Stimulated activated CD8-positive, alpha-beta memory T cell treated with anti-CD3 and anti-CD28 coated beads, Interleukin-7, amount 100 ng/mL, for 4 hours (primary cell): ENCODE measurements around the gene NSMF.
A peak's percentile ranks its signal among the peaks of the same experiment; 100 is the strongest.

Experiments
- DNase-seq, 2 donors: peaks; one replicate each; pipeline ENCODE4 v3.0.0-alpha.2; 2020; ENCODE audit warnings: low read depth in 2 of 2

The NSMF gene

DNA sequence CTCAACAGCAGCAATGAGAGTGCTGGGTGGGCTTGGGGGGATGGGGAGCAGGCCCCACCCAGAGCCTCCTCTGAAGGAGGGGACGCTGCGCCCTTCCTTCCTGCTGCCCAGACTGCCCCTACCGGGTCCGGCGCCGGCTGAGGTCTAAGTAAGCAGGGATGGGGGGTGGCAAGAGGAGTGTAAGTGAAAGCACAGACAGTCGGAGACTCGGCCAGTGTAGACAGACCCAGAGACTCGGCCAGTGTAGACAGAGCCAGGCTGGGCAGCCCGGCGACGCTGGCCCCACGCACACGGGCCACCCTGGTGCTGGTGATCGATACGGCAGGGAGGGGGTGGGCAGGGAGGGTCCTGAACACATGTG lies 10.6 kb downstream of the NSMF start:
- no peak for DNase-seq

DNA sequence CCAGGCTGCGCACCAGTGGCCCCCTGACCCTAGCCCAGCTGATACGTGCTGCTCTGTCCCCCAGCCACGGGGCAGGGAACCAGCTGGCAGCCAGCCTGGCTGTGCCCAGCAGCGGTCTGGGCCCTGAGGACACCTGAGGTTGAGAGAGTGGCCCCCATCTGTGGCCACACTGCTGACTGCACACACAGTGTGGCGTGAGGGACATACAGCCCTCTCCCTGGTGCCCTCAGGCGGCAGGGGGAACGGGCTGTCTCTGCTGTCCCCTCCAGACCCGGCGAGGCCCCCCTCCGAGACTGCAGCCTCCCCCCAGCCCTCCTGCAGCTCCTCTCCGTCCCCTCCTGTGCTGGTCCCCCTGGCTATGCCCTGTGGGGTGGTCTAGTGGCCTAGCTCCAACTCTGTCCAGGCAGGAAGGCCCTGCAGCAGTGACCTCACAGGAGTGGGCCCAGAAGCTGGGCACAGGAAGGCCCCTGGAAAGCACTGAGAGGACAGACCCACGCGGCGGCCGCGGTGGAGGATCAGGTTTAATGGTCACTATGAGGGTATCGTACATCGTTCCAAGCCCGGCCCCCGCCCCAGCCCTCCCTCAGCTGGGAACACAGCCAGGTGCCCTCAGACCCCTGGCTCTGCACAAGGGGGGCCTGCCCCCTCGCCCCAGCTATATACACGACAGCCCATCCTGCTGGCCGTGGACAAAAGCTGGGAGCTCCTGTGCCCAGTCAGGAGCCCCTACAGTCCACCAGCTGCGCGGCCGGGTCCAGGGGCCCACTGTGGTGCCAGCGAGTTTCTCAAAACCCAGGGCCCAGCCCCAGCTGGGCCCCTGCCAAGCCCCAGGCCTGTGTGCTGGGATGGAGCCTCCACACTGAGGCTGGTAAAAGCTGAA lies 11.2 kb downstream of the NSMF start:
- no peak for DNase-seq

DNA sequence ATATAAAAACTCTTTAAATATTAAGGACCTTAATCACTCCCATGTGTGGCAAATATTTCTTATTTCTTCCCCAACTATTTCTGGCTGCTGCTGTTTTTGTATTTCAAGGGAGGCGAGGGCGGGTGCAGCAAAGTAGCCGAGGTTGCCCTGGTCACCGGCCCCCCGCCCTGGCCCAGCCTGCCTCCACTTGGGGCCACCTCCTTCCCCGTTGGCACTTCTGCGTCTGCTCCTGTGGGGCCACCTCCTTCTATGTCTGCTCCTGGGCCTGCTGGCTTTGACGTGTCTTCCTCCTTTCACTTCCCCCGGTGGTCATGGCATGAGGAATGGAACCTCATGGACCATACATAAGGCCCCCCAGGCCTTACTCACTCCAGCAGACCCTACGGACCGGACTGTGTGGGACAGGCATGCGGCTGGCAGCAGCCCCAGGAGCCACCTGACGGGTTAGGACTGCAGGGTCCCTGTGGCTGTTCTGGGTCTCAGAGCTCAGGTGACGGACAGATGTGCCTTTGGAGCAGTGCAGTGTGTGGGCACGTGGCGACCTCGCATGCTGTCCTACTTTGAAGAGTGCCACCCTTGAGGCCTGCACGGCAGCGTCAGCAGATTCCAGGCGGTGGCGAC lies 12.2 kb downstream of the NSMF start:
- DNase-seq: no peak

DNA sequence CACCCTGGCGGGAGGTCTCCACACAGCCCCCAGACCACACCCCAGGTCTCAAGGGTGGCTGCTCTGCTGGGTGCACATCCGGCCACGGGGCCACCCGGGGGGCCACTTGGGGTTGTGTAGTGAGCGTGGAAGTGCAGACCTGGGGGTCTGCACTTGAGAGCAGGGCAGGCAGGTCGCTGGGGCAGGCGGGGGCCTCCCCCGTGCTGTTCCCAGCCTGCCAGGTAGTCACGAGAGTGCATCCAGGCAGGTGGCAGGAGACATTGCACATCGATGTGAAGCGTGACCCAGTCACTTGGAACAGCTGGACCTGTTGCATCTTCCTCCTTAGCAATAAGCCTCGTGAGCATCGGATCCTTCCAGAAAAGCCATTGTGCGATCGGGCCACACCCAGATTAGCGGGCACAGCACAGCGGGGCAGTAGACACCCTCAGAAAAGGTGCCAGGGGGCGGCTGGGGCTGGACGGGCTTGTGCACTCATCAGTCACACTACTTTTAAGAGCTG lies 13.2 kb downstream of the NSMF start:
- no peak for DNase-seq

DNA sequence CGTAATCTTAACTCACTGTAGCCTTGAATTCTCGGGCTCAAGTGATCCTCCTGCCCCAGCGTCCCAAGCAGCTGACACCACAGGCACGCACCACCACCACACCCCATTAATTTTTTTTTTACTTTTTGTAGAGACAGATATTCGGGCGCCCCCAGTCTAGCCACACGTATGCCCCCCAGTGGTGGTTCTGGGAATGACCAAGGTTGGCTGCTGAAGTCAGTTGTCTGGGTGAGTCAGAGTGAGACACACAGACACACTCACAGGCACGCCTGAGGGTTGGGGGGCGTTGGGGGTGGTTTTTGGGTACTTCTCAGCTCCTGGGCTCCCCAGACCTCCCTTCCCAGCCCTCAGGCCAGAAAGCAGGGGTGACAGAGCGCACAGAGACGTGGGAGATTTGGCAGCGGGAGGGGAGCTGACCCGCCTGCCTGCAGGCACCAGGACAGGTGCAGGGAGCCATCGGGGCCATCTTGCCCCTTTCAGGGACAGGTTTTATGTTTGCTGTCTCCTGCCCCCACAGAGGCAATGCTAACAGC lies 13.8 kb downstream of the NSMF start:
- DNase-seq: peak; percentile 73 to 81

DNA sequence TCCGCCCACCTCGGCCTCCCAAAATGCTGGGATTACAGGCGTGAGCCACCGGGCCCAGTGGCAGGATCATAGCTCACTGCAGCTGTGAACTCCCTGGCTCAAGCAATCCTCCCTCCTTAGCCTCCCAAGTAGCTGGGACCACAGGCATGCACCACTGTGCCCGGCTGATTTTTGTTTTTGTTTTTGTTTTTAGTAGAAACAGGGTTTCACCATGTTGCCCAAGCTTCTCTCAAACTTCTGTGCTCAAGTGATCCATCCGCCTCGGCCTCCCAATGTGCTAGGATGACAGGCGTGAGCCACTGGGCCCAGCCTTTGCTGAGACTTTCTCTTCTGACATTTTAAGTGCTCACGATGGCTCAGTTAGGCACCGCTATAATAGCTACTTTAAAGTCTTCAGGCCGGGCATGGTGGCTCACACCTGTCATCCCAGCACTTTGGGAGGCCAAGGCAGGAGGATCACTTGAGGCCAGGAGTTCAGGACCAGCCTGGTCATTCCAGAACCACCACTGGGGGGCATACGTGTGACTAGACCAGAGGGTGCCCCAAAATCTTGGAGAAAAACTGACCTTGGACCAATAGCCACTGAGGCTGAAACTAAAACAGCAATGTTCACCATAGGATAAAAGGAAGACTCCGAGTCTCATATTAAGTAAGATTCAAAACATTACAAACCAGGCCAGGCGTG lies 14.9 kb downstream of the NSMF start:
- no peak for DNase-seq

DNA sequence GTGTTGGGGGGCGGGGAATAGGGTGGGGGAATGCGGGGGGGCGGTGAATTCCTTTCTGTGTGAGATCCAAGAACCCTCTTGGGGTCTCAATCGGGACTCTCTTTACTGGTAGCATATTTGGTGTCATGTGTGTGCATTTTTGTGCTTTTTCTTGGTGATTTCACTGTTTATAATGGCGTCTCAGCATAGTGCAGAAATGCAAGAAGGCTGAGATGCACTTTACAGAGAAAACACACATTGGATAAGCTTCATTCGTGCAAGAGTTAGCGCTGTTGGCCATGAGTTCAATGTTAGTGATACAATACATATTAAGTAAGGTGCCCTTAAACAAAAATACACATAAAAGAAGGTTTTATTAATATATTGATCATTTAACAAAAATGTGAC lies 17.2 kb downstream of the NSMF start:
- DNase-seq: no peak

DNA sequence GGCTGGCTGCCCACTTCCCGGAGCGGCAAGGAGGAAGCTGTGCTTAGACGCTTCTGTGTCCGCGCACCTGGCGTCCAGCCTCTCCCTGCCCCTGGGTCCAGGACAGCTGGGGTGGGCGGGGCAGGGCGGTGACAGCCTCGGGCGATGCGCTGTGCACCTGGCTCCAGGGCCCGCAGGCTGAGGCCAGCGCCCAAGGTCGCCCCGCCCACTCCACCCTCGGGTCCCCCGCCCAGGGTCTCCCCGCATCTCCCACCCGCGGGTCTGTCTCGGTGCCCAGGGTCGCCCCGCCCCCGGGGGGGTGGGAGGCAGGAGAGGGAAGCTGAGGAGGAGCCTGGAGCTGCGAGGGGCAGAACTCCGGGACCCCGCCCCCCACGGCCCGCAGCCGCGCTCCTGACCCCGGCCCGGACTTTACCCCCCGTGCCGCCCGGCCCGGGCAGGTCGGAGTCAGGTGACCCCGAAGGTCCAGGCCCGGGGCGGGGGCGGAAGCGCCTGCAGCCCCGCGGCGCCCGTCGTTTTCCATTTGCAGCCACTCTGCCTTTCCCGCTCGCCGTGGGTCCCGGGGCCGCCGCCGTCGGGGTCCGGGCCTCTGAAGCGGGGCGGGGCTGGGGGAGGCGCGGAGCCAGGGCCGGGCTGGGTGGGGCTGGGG lies 17.7 kb downstream of the NSMF start, which contains the start of gene ENTPD8:
TSS of gene ENTPD8 (minus strand) at position 69 of the 646 bp plus-strand sequence. CDS start 3,072 bp downstream, outside the sequence.
- DNase-seq: no peak

DNA sequence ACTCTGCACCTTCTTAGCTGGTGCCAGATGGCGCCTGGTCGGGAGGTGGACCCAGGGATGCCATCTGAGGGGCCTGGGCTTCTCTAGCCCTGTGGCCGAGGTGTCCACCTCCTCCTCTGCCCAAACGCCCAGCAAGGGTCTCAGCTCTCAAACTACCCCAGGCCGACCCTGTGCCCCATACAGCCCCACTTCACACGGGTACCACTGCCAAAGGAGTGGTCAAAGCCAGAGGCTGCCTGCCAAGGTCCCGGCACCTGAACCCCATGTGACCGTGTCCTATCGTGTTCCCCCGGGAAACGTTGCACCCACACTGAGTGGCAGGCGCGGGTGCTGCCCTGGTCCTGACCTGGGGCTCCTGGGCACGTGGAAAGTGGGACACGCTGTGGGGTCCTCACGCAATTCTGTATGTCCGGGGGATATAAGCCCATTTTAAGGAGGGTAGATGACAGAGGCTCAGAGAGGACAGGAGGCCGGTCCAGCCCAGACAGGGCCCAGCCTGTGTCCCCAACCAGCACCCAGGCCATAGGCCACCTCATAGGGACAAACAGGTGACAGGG lies 19.9 kb downstream of the NSMF start:
- no peak for DNase-seq

DNA sequence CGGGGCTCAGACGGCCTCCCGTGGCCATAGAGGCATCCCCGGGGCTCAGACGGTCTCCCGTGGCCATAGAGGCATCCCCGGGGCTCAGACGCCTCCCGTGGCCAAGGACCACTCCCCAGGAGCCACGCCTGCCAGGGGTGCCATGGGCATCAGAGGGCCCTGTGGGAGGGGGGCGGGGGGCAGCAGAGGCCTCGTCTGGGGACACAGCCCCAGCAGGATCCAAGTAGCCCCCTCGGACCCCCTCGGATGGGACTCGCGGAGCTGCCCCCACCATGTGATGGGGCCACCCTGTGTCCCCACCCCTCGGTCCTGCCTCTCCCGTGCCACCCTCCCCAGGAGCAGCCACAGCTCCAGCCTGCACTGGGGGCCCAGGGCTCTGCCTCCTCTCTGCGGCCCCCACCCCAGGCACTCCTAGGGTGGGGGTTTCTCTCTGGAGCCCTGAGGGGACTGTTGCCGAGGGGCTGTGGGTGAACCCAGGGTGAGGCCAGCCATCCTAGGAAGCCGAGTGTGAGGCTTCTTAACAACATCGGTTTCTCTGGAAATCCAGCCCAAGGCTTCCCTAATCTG lies 20.5 kb downstream of the NSMF start:
- no peak for DNase-seq

DNA sequence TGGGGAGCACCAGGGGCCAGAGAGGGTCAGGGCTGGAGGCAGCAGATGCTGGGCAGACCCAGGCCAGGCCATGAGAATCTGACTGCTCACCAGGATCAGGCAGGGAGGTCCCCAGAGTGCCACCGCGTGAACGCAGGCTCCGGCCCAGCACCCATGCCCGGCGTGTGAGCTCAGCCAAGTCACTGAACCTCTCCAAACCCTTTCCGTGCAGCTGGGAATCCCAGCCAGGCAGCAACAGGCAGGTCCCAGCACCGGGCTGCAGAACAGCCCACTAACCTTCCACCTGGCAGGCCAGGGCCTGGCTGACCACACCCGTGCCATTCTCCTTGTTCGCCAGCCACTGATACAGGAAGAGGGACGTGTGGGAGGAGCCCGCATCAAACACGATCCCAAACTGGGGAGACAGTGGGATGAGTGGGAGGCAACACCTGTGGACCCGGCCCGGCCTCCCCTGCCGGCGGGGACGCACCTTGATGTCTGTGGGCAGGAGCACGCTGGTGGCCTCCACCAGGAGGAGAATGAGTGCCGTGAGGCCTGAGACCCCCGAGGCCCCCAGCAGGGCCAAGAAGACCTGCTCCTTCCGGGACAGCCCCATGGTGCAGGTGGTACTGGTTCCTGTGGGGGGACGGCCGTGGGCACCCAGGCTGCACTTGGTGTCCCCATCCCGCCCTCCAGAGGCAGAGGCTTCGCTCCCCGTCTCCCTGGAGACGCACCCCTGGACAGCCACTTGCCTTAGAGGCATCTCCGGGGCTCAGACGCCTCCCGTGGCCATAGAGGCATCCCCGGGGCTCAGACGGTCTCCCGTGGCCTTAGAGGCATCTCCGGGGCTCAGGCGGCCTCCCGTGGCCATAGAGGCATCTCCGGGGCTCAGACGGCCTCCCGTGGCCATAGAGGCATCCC lies 21.2 kb downstream of the NSMF start:
- DNase-seq: no peak

DNA sequence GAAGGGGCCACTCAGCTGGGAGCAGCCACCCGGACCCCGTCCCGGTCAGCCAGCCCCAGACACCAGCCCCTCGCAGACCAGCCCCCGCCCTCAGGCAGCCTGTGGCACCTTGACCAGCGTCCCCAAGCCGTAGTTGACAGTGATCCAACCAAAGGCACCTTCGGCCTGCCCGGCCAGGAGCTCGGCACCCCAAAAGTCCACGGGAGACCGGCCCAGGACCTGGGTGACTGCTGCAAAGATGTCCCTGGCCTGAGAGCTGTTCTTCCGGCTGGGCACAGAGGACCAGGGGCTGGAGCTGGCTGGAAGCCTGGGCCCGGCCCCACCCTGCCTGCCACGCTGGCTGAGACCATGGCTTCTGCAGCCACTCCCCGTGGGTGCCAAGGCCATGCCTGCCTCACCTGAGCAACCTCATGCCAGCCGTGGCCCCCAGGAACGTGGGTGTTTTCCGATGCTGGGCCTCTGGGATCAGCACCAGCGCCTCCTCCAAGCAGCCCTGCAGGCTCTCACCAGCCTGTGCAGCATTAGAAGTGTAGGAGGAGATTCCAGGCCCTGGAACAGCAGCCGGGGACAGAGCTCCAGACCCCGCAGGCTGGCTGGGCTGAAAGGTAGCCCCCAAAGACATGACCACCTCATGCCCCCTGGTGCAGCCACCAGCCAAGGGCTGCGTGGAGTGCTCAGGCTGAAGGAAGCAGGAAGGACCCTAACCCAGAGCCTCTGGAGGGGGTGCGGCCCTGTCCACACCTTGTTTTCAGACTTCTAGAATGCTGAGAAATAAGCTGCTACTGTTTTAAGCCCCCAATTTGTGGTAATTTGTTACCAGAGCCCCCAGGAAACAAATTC lies 22.2 kb downstream of the NSMF start:
- no peak for DNase-seq

DNA sequence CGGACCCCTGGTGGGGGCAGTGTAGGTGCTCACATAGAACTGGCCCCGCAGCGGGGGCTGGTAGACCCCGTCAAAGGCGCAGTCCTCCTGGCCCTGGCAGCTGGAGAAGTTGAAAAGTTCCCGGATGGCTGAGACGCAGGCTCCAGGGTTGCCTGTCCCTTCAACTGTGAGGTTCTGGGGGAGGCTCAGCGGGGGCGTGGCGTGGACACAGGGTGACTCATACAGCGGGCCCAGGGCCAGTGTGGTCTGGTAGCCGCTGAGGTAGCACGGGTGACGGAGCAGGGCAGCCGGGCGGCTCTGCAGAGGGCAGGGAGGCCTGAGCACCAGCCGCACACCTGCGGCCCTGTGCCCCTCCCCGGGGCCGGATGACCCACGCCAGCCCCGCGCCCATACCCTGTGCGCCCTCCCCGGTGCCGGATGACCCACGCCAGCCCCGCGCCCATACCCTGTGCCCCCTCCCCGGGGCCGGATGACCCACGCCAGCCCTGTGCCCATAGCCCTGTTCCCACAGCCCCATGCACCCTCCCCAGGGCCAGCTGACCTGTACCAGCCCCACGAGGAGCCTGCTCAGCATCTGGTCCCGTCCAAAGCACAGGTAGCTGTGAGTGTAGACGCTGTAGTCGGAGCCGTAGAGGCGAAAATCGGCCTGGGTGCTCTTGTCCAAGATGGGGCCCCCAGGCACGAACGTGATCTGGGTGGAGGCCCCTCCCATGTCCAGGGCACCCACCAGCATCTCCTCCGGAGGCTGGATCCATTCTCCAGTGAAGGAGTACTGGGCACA lies 23.0 kb downstream of the NSMF start:
- DNase-seq: no peak

DNA sequence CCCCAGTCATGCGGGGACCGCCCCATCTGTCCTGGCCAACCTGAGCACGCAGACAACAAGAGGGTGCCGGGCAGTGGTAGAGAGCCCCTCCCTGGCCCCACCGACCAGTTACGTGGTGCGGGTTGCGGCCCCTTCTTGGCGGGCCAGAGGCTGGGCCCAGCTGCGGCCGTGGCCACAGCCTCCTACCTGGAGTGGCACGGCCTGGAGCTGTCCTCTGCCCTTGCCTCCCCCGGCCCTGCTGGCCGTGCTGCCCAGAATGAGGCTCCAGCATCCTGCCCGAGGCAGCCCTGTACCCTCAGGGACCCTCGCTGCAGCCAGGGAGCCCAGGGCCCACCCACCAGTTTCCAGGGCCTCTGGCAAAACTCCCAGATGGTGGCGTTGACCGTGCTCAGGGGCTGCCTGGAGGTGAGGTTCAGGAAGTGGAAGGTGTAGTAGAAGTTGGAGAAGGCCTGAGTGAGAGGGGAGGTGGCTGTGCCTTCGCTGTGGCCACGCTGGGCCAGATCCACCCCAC lies 23.7 kb downstream of the NSMF start:
- DNase-seq: no peak

DNA sequence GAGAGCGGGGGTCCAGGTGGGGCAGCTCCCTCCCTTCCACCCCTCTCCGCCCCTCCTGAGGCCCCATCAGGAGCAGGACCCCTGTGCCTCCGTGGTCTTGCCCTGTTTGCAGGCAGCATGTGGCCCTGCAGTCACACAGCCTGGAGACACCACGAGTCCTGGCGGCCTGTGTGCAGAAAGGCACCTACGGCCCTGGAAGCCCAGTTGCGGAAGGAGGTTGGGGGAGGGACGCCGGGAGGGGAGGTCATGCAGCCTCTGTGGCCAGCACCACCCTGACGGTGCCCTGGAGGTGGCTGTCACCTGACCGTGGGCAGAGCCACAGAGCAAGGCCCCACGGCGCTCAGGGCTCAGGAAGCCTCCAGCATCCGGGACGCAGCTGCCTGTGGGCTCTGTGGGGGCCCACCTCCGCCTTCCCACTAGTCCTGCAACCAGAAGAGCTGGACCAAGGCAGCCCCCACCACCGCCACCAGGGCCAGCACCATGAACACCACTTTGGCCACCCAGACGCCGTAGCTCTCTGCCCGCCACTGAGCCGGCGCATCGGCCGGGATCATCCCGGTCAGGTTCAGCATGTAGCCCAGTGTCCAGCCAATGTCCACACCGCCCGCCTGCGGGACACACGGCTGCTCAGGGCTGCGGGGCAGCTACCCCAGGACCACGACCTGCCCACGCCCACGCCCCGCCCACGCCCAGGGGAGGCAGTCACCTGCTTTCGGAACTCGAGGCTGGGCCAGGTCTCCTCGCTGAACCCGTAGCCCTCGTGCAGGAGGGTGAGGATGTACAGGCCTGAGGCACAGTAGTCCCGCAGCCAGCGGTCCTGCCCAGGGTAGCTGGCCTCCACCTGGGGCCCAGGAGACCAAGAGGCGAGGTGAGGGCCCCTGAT lies 24.4 kb downstream of the NSMF start:
- DNase-seq: no peak

DNA sequence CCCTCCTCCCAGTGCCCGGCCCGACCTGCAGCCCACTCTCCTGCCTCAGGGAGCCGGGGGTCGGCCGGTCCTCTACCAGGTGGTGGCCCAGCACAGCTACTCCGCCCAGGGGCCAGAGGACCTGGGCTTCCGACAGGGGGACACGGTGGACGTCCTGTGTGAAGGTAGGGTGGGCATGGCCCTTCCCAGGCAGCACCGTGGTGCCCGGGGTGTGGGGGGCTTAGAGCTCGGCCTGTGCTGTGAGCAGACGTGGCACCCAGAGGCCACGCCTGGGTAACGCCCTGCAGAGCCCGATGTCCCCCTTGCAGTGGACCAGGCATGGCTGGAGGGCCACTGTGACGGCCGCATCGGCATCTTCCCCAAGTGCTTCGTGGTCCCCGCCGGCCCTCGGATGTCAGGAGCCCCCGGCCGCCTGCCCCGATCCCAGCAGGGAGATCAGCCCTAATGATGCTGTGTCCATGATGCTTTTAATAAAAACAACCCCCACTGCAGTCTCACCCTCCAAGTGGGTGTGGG lies 25.2 kb downstream of the NSMF start:
- DNase-seq: no peak

DNA sequence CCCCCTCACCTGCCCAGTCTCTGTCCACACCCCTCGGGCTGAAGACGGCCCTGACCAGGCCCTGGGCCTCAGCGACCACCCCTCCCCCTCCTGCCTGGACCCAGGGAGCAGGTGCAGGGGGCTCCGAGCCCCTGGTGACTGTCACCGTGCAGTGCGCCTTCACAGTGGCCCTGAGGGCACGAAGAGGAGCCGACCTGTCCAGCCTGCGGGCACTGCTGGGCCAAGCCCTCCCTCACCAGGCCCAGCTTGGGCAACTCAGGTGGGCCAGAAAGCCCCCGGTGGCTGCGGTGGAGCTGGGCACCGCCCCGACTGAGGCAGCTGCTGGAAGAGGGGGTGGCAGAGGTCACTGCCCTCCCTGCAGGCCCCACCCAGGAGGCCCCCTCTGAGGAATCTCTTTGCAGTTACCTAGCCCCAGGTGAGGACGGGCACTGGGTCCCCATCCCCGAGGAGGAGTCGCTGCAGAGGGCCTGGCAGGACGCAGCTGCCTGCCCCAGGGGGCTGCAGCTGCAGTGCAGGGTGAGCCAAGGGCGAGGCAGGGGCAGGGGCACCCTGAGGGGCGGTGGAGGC lies 25.7 kb downstream of the NSMF start:
- DNase-seq: no peak
